Neutrophil (primary cell): ENCODE data around the gene CORT.
"Not testable (repeated sequence)": the region's sequence is repeated elsewhere in the genome, so short reads cannot be mapped to it uniquely, and the experiment has no call there.

Source experiments
- H3K27ac ChIP-seq: fragments of 200-600 bp; sonication (generic); 2 replicates; pipeline ENCODE4 v1.5.1; 2016; ENCODE audit warnings: mild to moderate bottlenecking, moderate library complexity
- H3K27me3 ChIP-seq: fragments of 200-600 bp; sonication (generic); 2 replicates; pipeline ENCODE4 v1.6.0; 2016; ENCODE audit warnings: mild to moderate bottlenecking
- H3K36me3 ChIP-seq: fragments of 200-600 bp; sonication (generic); 2 replicates; pipeline ENCODE4 v1.5.1; 2017
- H3K4me1 ChIP-seq, 2 experiments: fragments of 200-600 bp in 1 of 2; sonication (generic) in 1 of 2; 1 replicate in 1 of 2; 2 replicates in 1 of 2; pipeline versions ENCODE4 v1.5.1 to v1.6.1; 2013 to 2016; ENCODE audit warnings: low read depth in 1 of 2, low read length in 1 of 2, mild to moderate bottlenecking in 1 of 2, moderate library complexity in 1 of 2; ENCODE audit not compliant: control insufficient read depth in 1 of 2, insufficient read depth in 1 of 2
- H3K4me3 ChIP-seq, 2 experiments: fragments of 200-600 bp in 1 of 2; sonication (generic) in 1 of 2; 1 replicate in 1 of 2; 2 replicates in 1 of 2; pipeline ENCODE4 v1.5.1; 2013 to 2016; ENCODE audit warnings: low read depth in 1 of 2, low read length in 1 of 2, mild to moderate bottlenecking in 1 of 2, moderate library complexity in 1 of 2
- H3K9me3 ChIP-seq: fragments of 200-600 bp; sonication (generic); 2 replicates; pipeline ENCODE4 v1.5.1; 2016
- TF ChIP-seq, protein P1 (sequence below): fragments of 200-600 bp; sonication (generic); IDR thresholded peaks from 2 replicates; pipeline ENCODE4 v1.5.1; 2016; ENCODE audit warnings: antibody characterized with exemption

Gene CORT

DNA sequence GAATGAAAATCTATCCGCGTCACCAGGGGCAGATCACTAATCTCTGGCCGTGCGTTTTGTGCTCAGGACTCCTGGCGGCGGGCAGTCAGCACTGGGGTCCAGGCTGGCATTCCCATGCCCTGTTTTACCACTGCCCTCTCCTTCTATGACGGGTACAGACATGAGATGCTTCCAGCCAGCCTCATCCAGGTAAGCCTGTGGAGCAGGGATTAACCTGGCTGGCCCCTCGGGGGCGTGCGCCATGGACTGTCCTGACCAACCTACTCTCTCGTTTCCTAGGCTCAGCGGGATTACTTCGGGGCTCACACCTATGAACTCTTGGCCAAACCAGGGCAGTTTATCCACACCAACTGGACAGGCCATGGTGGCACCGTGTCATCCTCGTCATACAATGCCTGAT is 30.5 kb upstream of the CORT start:
- Histone ChIP-seq H3K27ac (peak overlapping the region; percentile 98), H3K4me1 (peaks cover 29 to 33% of the 10 kb centered on the region in 2 experiments), H3K4me3 (no peak overlapping the region), H3K36me3 (peaks cover 84% of the 10 kb centered on the region), H3K9me3 (no peaks in the 10 kb centered on the region), H3K27me3 (no peaks in the 10 kb centered on the region)
- TF ChIP-seq, protein P1, sequence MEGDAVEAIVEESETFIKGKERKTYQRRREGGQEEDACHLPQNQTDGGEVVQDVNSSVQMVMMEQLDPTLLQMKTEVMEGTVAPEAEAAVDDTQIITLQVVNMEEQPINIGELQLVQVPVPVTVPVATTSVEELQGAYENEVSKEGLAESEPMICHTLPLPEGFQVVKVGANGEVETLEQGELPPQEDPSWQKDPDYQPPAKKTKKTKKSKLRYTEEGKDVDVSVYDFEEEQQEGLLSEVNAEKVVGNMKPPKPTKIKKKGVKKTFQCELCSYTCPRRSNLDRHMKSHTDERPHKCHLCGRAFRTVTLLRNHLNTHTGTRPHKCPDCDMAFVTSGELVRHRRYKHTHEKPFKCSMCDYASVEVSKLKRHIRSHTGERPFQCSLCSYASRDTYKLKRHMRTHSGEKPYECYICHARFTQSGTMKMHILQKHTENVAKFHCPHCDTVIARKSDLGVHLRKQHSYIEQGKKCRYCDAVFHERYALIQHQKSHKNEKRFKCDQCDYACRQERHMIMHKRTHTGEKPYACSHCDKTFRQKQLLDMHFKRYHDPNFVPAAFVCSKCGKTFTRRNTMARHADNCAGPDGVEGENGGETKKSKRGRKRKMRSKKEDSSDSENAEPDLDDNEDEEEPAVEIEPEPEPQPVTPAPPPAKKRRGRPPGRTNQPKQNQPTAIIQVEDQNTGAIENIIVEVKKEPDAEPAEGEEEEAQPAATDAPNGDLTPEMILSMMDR: no peak

DNA sequence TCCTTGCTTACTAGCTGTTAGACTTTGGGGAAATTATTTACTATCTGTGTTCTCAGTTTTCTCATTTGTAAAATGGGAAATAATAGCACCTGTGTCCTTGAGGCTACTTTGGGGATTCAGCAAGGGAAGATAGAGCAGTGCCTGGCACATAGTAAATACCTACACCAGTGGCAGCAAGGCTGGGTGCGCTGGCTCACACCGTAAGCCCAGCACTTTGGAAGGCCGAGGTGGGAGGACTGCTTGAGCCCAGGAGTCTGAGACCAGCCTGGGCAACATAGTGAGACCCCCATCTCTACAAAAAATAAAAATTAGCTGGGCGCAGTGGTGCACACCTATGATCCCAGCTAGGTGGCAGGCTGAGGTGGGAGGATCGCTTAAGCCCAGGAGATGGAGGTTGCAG is 28.2 kb upstream of the CORT start:
- Histone ChIP-seq H3K9me3 (no peaks in the 10 kb centered on the region), H3K36me3 (peaks cover 77% of the 10 kb centered on the region), H3K27me3 (no peaks in the 10 kb centered on the region), H3K4me1 (peaks cover 11 to 12% of the 10 kb centered on the region in 2 experiments), H3K27ac (peak overlapping the region; percentile 98), H3K4me3 (no peak overlapping the region)
- TF ChIP-seq, protein P1: no peak

DNA sequence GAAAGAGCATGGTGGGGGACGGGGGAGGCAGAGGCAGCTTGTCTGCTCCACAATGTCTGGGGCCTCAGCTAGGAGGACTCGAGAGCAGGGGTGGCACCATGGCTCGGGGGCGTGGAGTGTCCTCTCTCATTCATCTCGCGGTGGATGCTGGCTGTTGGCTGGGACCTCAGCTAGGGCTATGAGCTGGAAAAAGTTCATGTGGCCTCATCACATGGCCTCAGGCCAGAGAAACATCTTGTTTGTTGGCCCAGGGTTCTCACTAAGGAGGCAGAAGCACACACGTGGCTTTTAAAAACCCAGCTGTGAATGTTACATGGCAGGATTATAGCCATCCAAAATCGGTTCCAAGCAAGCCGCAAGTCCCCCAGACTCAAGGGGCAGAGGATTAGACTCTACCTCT is 25.8 kb upstream of the CORT start:
- H3K27ac ChIP-seq: peak overlapping the region; percentile 98
- TF ChIP-seq, protein P1: no peak

DNA sequence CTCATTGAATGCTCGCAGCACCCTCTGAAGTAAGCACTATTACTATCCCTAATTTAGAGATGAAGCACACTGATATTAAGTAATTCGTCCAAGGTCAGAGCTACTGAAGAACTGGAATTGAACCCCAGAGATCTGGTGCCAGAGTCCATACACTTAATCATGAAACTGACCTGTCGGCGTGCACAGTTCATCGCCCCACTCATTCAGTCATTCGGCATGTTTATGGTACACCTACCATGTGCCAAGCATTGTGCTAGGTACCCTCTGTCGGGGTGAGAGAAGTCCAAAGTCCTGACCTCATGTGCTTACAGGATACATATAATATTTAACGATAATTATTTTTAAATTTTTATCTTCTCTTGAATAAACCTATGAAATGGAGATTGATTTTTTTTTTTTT is 25.2 kb upstream of the CORT start:
- Histone ChIP-seq H3K27me3 (no peaks in the 10 kb centered on the region), H3K36me3 (peaks cover 46% of the 10 kb centered on the region), H3K27ac (peak overlapping the region; percentile 98), H3K4me1 (peaks cover 20 to 30% of the 10 kb centered on the region in 2 experiments), H3K9me3 (no peaks in the 10 kb centered on the region), H3K4me3 (no peak overlapping the region)
- TF ChIP-seq, protein P1: no peak

More for the DNA sequence above, 25.8 kb upstream of the CORT start:
- H3K27me3 ChIP-seq: no peaks in the 10 kb centered on the region
- peaks cover 18 to 25% of the 10 kb centered on the region in 2 experiments for H3K4me1 ChIP-seq
- peaks cover 53% of the 10 kb centered on the region for H3K36me3 ChIP-seq
- no peaks in the 10 kb centered on the region for H3K9me3 ChIP-seq
- H3K4me3 ChIP-seq: no peak overlapping the region

DNA sequence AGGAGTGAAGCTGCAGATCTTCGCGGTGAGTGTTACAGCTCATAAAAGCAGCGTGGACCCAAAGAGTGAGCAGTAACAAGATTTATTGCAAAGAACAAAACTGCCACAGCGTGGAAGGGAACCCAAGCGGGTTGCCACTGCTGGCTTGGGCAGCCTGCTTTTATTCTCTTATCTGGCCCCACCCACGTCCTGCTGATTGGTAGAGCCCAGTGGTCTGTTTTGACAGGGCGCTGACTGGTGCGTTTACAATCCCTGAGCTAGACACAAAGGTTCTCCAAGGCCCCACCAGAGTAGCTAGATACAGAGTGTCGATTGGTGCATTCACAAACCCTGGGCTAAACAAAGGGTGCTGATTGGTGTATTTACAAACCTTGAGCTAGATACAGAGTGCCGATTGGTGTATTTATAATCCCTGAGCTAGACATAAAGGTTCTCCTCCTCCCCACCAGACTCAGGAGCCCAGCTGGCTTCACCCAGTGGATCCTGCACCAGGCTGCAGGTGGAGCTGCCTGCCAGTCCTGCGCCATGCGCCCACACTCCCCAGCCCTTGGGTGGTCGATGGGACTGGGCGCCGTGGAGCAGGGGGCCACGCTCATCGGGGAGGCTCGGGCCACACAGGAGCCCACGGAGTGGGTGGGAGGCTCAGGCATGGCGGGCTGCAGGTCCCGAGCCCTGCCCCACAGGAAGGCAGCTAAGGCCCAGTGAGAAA is 23.9 kb upstream of the CORT start:
- H3K27me3 ChIP-seq, H3K4me3 ChIP-seq, H3K9me3 ChIP-seq: not testable (repeated sequence)
- Histone ChIP-seq H3K4me1 (peaks cover 30 to 41% of the 10 kb centered on the region in 2 experiments), H3K27ac (peak overlapping the region; percentile 50), H3K36me3 (peaks cover 33% of the 10 kb centered on the region)

DNA sequence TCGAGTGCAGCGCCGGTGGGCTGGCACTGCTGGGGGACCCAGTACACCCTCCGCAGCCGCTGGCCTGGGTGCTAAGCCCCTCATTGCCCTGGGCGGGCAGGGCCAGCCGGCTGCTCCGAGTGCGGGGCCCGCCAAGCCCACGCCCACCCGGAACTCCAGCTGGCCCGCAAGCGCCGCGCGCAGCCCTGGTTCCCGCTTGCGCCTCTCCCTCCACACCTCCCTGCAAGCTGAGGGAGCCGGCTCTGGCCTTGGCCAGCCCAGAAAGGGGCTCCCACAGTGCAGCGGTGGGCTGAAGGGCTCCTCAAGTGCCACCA is 23.3 kb upstream of the CORT start:
- Histone ChIP-seq H3K36me3 (peaks cover 28% of the 10 kb centered on the region), H3K27ac (peak overlapping the region; percentile 76), H3K4me1 (peaks cover 34 to 45% of the 10 kb centered on the region in 2 experiments)
- H3K27me3 ChIP-seq, H3K4me3 ChIP-seq, H3K9me3 ChIP-seq: not testable (repeated sequence)
